HG03025 (cell line): ENCODE measurements around the gene ACTR2.

ENCODE experiments used
- ATAC-seq: cut with Tn5 transposase; IDR thresholded peaks from one replicate; pipeline ENCODE4 v1.9.1; 2021; ENCODE audit warnings: mild to moderate bottlenecking, moderate library complexity; ENCODE audit not compliant: unreplicated experiment, low FRiP score

ACTR2 gene

DNA sequence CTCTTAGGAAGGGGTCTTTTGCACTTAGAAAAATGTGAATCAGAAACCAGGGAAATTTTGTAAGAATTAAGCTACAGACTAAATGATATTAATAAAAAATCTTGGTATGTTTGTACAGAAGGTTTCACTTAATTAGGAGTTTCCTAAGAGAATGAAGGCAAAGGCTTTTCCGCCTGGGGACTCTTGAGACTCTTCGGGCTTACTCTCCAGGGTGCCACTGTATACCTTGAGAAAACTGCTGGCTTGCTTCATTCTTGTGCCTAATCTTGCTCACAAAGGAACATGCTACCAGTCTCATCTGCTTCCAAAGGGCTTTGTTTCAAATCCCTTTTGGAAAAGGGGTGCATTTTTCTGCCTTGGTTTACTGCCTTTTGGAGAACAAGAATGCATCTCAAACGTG, 49.5 kb downstream of the ACTR2 start:
- no peak for ATAC-seq

DNA sequence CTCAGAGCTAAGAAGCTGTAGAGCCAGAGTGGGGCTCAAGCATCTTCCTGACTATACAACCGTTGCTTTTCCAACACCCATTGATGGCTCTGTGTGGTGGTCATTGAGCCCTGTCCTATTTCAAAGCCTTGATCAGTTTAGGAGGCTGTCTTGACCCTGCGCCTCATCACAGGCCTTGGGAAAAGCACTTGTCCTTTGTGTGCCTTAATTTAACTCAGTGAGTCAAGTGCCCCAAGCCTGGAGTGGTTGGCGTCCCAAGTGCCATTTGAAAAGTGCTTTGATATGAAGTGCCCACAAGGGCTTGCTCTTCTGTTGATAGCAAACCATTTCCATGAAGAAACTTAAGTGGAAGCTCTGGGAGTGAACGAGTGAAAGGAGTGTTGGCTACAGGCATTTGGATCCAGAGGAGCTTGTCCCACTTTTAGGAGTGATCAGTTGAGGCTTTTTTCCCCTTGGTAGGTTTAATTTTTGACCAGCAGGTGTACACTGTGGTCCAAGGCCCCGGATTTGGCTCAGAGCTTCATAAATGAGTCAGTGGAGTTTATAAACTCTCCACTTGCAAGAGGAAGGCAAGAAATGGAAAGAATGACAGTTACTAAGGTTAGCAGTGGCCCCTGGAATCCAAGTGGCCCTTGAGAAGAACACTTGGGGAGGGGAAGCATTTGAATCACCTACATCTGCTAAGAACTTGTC, 50.3 kb downstream of the ACTR2 start:
- ATAC-seq = no peak

- no peak for ATAC-seq
Observed at GRCh38 chr2:65278531-65278981, 50.9 kb downstream of the ACTR2 start.

DNA sequence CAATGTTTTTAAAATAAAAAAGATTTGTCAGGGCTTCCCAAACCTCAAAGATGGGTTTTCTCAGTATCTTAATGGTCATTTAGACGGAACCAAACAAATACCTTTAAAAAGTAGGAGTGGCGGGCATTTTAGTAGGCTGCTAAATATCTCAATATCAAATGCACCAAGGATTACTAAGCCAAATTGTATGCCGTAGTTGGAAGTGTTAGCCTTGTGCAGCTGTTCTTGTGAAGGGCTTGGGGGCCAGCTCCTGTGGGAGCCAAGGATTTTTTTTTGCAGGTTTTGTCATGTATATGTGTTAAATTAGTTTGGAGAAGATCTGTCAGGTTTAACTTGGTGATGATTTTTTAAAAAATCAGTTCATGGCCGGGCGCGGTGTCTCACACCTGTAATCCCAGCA, 52.1 kb downstream of the ACTR2 start:
- ATAC-seq = no peak

- no peak for ATAC-seq
Observed at GRCh38 chr2:65281627-65282351, 54.2 kb downstream of the ACTR2 start.

DNA sequence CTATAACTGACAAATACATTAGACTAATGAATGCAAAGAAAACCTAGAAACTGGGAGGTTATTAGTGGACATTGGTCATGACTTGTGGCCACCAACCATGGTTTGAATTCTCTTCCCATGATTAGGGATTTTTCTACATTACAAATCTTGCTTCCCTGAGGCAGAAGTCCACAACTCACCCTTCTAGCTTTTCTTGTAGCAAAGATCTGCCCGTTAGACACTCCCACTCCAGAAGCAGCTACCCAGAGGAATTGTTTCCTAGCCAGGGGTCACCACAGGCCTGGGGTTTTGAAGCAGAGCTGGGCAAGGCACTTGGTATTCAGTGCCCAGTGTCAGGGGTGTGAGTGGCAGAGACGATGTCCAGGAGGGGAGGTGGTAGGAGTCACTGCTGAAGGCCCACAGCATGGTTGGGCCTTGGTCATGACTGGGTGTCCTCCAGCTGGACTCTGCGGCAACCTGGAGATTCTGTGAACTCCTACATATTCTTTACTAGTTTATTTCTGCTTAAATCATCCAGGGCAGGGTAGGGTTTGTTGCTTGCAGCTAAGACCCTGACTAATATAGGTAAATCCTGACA, 54.9 kb downstream of the ACTR2 start:
- no peak for ATAC-seq

GRCh38 chr2:65287364-65287763, 59.7 kb downstream of the ACTR2 start:
- no peak for ATAC-seq

DNA sequence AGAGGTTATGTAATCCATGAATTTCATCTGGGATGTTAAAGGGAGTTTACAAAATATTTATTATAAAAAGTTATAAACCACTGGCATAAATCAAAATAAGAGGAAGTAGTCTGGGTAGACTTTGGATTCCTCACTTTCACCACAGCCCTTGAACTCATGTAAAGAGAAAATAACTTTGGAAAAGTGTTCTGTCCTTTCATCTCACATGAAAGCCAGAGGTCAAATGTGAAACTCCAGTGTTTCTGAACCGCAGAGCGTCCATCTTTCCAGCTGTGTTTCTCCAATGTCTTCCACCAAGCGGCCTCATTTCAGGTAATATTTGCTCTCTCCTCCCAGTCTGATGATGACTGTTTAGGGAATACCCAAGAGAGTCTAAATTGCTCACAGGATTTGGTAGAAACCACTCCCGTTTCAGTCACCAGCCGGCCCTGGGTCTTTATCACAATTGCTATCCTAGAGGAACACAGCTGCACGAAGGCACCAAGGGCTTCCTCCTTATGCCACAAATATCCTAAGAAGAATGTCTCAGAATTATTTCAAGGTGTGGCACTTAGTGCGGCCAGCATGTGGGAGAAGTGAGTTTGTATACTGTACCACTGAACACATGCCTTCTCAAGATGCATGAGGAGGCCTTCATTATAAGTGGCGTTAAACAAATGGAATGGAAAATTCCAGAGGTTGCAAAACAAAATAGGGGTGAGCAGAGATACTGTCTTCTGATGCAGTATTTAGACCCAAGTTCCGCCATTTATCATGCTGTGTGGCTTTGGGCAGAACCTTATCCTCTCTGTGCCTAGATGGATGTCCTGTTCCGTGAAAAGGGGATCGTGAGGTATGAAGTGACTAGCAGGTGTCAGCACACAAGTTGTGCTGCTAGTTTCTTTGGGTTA, 63.8 kb downstream of the ACTR2 start:
- no peak for ATAC-seq

GRCh38 chr2:65292106-65292400, 64.4 kb downstream of the ACTR2 start:
- ATAC-seq = no peak

GRCh38 chr2:65292461-65293011, 64.9 kb downstream of the ACTR2 start:
- no peak for ATAC-seq

DNA sequence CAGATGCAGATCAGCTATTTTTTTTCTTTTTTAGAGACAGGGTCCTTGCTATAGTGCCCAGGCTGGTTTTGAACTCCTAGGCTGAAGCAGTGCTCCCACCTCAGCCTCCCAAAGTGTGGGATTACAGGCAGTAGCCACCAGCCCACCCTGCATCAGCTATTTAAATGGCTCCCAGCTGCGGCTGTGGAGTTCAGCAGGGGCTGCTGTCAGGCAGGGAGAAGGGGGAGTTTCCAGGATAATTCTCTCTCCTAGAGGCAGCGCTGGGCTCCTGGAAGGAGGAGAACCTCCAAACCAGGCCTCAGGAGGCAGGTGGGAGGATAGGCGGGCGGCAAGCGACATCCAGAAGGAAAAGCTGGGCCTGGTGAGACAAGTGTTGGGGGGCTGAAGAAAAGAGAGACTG, 65.7 kb downstream of the ACTR2 start:
- no peak for ATAC-seq

- no peak for ATAC-seq
Observed at GRCh38 chr2:65294136-65294535, 66.5 kb downstream of the ACTR2 start.

GRCh38 chr2:65294701-65295100, 67.1 kb downstream of the ACTR2 start:
- no peak for ATAC-seq

GRCh38 chr2:65296971-65297370, 69.3 kb downstream of the ACTR2 start:
- no peak for ATAC-seq

DNA sequence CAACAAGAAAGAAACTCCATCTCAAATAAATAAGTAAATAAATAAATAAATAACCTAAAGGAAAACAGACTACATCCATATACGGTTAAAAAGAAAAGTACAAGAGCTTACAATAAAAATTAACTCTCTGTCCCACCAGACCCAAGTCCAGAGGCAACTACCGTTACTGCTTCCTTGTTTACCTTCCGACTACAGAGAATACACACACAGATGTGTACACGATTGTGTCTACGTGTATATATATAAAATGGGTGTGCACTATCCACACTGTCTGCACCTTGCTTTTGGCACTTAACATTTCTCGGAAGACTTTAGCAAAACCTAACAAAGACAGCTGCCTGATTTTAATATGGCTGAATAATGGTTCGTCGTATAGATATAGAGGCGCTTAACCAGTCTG, 69.9 kb downstream of the ACTR2 start:
- ATAC-seq = no peak

DNA sequence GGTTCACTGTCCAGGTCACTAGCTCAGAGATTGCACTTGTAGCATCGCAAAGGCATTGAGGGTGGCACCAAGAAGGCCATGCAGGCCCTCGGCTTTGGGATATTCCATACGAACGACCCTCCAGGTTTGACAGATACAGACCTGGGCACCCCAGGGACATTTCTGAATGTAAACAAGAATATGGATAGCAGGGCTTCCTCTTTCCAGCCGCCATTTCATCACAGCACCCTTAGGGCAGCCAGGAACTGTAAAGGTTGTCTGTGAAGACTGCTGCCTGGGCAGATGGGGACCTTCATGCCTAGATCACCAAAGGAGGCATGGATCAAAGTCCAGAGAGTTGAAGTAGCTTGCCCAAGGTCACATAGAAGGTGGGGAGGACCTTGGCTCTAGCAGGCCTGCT, 70.5 kb downstream of the ACTR2 start:
- ATAC-seq = no peak

- ATAC-seq = no peak
Observed at GRCh38 chr2:65299246-65299645, 71.6 kb downstream of the ACTR2 start.

DNA sequence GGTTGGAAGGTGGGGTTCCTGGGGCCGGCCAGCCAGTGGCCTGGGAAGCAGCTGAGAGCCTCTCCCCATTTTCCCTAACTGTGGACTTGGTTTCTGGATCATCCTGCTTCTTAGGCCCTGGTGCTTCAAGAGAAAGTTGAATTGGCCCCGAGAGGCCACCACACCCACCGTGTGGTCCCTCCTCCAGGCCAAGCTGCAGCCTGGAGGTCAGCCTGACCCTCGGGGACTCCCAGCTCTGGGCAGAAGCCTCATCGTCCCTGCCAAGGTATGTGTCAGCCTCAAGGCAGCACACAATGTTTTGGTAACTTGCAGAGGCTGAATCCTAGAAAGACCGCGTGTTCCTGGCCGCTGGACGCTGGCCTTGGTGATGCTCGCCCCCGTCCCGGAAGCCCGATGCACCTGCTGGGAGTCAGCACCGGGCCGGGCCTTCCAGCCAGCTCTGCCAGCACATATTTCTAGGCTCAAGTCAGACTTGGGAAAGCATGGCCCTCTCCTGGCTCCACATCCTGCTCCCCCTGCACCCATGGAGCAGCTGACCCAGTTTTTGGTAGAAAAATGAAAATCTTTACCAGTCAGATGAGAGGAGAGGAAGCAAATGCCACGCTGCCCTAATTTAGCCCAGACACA, 72.6 kb downstream of the ACTR2 start:
- ATAC-seq = no peak

DNA sequence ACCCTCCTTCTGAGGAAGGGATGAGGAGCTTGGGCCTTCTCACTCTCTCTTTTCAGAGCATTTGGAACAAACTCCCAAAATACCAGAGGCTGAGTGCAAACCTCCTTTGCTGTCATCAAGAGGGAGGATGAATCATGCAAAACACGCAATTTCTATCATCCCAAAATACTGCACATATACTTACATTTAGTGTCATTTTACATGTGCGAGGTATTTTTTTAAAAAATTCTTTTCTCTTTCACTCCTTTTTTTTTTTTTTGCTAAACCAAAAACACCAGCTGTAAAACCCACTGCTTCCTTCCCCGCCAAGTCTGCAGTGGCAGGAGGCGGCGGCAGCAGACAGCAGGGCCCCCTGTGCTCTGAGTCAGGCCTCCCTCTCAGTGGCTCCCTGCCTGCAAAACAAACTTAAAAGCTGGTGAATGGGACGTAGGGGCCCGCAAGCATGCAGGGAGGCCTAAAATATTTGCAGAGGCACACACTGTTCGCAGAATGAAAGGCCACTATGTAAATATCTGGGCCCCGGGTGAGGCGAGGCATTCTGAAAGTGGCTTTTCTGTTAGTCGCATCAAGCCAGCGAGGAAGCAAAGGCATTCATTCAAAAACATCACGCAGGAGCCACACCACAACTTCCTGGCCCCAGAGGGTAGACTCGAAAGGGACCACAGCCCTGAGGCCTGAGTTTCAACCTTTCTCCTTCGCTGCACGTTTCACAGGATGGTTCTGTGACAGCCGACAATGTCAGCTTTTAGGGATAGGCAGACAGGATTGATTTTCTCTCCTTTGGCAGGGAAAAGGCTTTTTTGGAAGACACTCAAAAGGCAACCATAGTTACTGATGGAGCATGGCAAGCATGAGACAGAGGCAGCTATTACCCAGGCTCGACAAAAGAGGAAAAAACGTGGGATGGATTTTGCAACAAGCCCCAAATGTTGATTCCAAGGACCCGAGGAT, 73.4 kb downstream of the ACTR2 start:
- ATAC-seq = peak; percentile 90
